ENCODE results near the gene MUC4.

MUC4 gene

GRCh38 chr3:195811756-195812155 is at the start of gene MUC4:
Gene MUC4, minus strand, starts transcription at chr3:195811929. Its CDS starts 112 bp downstream, at chr3:195811817.
- DNase-seq, result no peak

- DNase-seq, result no peak
Observed at GRCh38 chr3:195860456-195860855, 48.7 kb upstream of the MUC4 start.

GRCh38 chr3:195859846-195860411 is 48.2 kb upstream of the MUC4 start:
- DNase-seq, result no peak

GRCh38 chr3:195859061-195859845 is 47.5 kb upstream of the MUC4 start:
- peak; percentile 68 for DNase-seq

GRCh38 chr3:195856410-195857084 is 44.8 kb upstream of the MUC4 start:
- no peak for DNase-seq

- no peak for DNase-seq
Observed at GRCh38 chr3:195855471-195856409, 44.0 kb upstream of the MUC4 start.

GRCh38 chr3:195854628-195855294 is 43.0 kb upstream of the MUC4 start:
- DNase-seq, result no peak

GRCh38 chr3:195853996-195854395 is 42.3 kb upstream of the MUC4 start:
- no peak for DNase-seq

- DNase-seq, result no peak
Observed at GRCh38 chr3:195853036-195853435, 41.3 kb upstream of the MUC4 start.

- peak; percentile 82 for DNase-seq
Observed at GRCh38 chr3:195850857-195851543, 39.3 kb upstream of the MUC4 start.

- no peak for DNase-seq
Observed at GRCh38 chr3:195849322-195850074, 37.8 kb upstream of the MUC4 start.

- no peak for DNase-seq
Observed at GRCh38 chr3:195847055-195847950, 35.6 kb upstream of the MUC4 start.

GRCh38 chr3:195845483-195845882 is 33.8 kb upstream of the MUC4 start:
- no peak for DNase-seq

GRCh38 chr3:195844671-195845218 is 33.0 kb upstream of the MUC4 start:
- no peak for DNase-seq

GRCh38 chr3:195839260-195840010 is 27.7 kb upstream of the MUC4 start:
- DNase-seq, result no peak

- DNase-seq, result no peak
Observed at GRCh38 chr3:195838714-195839113, 27.0 kb upstream of the MUC4 start.

GRCh38 chr3:195836476-195837135 is 24.9 kb upstream of the MUC4 start:
- DNase-seq, result no peak

- DNase-seq, result no peak
Observed at GRCh38 chr3:195835791-195836190, 24.1 kb upstream of the MUC4 start.

Data from stimulated activated naive CD4-positive, alpha-beta T cell treated with Interleukin-2 at 50 U/mL for 16 hours (primary cell).